Liver (tissue), 3 donors: ENCODE data around the gene BRF1.

Experiments used
- FOXA1 ChIP-seq: IDR thresholded peaks from 2 replicates; pipeline ENCODE4 v1.6.1; 2016; ENCODE audit warnings: antibody characterized with exemption
- JUND ChIP-seq, 2 donors: IDR thresholded peaks; 2 replicates each; pipeline ENCODE4 v1.6.1; 2016; ENCODE audit warnings: antibody characterized with exemption in 2 of 2
- RAD21 ChIP-seq, 2 donors: IDR thresholded peaks; 2 replicates each; pipeline ENCODE4 v1.6.1; 2016; ENCODE audit warnings: antibody characterized with exemption in 2 of 2, mild to moderate bottlenecking in 2 of 2
- SP1 ChIP-seq: IDR thresholded peaks from 2 replicates; pipeline ENCODE4 v1.6.1; 2018; ENCODE audit warnings: antibody characterized with exemption, mild to moderate bottlenecking
- TF ChIP-seq, protein P1 (sequence below): fragments of 150-350 bp; IDR thresholded peaks from 2 replicates; pipeline ENCODE4 v1.5.1; 2017; ENCODE audit warnings: improper control_type of control experiment, low read depth, low read length; ENCODE audit not compliant: missing input control
- TF ChIP-seq, protein P2 (sequence below): IDR thresholded peaks from 2 replicates; pipeline ENCODE4 v1.6.1; 2016; ENCODE audit warnings: antibody characterized with exemption, mild to moderate bottlenecking
- TF ChIP-seq, protein P3 (sequence below): IDR thresholded peaks from 2 replicates; pipeline ENCODE4 v1.6.1; 2016; ENCODE audit warnings: antibody characterized with exemption
- TF ChIP-seq, protein P4 (sequence below): IDR thresholded peaks from 2 replicates; pipeline ENCODE4 v1.6.1; 2016; ENCODE audit warnings: antibody characterized with exemption
- donor health status: healthy.
- donor health status: healthy.

DNA sequence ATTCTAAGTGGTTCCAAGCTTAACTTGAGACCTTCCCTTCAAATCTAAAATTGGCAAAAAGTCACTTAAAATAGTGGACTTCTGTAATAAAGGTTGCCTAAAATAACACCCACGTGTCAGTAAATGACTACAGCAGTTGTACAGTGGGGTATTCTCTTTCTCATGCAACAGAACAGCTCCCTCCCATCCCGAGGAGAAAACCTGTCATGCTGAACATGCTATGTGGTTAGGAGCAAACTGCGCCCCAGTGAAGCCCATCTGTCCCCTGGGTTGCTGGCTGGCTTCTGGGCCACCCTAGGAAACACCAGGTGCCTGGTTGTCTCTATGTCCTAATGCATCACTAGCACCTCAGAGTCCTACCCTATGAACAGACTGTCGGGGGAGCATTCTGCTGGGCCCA lies 49.8 kb downstream of the BRF1 start:
- TF ChIP-seq, protein P1, sequence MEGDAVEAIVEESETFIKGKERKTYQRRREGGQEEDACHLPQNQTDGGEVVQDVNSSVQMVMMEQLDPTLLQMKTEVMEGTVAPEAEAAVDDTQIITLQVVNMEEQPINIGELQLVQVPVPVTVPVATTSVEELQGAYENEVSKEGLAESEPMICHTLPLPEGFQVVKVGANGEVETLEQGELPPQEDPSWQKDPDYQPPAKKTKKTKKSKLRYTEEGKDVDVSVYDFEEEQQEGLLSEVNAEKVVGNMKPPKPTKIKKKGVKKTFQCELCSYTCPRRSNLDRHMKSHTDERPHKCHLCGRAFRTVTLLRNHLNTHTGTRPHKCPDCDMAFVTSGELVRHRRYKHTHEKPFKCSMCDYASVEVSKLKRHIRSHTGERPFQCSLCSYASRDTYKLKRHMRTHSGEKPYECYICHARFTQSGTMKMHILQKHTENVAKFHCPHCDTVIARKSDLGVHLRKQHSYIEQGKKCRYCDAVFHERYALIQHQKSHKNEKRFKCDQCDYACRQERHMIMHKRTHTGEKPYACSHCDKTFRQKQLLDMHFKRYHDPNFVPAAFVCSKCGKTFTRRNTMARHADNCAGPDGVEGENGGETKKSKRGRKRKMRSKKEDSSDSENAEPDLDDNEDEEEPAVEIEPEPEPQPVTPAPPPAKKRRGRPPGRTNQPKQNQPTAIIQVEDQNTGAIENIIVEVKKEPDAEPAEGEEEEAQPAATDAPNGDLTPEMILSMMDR: no peak
- TF ChIP-seq, protein P2, sequence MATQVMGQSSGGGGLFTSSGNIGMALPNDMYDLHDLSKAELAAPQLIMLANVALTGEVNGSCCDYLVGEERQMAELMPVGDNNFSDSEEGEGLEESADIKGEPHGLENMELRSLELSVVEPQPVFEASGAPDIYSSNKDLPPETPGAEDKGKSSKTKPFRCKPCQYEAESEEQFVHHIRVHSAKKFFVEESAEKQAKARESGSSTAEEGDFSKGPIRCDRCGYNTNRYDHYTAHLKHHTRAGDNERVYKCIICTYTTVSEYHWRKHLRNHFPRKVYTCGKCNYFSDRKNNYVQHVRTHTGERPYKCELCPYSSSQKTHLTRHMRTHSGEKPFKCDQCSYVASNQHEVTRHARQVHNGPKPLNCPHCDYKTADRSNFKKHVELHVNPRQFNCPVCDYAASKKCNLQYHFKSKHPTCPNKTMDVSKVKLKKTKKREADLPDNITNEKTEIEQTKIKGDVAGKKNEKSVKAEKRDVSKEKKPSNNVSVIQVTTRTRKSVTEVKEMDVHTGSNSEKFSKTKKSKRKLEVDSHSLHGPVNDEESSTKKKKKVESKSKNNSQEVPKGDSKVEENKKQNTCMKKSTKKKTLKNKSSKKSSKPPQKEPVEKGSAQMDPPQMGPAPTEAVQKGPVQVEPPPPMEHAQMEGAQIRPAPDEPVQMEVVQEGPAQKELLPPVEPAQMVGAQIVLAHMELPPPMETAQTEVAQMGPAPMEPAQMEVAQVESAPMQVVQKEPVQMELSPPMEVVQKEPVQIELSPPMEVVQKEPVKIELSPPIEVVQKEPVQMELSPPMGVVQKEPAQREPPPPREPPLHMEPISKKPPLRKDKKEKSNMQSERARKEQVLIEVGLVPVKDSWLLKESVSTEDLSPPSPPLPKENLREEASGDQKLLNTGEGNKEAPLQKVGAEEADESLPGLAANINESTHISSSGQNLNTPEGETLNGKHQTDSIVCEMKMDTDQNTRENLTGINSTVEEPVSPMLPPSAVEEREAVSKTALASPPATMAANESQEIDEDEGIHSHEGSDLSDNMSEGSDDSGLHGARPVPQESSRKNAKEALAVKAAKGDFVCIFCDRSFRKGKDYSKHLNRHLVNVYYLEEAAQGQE: no peak
- no peak for TF ChIP-seq JUND (IDR thresholded peaks at IDR 0.05)
- TF ChIP-seq SP1: no peak
- TF ChIP-seq, protein P3, sequence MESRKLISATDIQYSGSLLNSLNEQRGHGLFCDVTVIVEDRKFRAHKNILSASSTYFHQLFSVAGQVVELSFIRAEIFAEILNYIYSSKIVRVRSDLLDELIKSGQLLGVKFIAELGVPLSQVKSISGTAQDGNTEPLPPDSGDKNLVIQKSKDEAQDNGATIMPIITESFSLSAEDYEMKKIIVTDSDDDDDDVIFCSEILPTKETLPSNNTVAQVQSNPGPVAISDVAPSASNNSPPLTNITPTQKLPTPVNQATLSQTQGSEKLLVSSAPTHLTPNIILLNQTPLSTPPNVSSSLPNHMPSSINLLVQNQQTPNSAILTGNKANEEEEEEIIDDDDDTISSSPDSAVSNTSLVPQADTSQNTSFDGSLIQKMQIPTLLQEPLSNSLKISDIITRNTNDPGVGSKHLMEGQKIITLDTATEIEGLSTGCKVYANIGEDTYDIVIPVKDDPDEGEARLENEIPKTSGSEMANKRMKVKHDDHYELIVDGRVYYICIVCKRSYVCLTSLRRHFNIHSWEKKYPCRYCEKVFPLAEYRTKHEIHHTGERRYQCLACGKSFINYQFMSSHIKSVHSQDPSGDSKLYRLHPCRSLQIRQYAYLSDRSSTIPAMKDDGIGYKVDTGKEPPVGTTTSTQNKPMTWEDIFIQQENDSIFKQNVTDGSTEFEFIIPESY: no peak
- TF ChIP-seq FOXA1: no peak
- TF ChIP-seq, protein P4, sequence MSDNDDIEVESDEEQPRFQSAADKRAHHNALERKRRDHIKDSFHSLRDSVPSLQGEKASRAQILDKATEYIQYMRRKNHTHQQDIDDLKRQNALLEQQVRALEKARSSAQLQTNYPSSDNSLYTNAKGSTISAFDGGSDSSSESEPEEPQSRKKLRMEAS: no peak
- no peak for TF ChIP-seq RAD21 (IDR thresholded peaks at IDR 0.05)
